ENCODE data around the gene HDAC1. TPM values are rescaled to one million over a fixed set of nuclear protein-coding genes. Genes with fewer than 3 reads are reported as not detected.

HDAC1 gene
- total and polyA plus RNA-seq, 2 of the 4 experiments (the other 2 are of a cell fraction) = 95.5 to 139 TPM

GRCh38 chr1:32291145-32291707 is 657 bp upstream of the HDAC1 start:
- dilution Hi-C loops (cut with HindIII; ENCODE audit: low sequenced_read_pairs, unreplicated experiment) = no loop called here
- Histone ChIP-seq H4K8ac (ENCODE audit: low read depth in 2 of 2, low read length in 2 of 2) (peak overlapping the region; percentile 98), H3K56ac (ENCODE audit: extremely low read depth, insufficient read depth, low read length) (peak overlapping the region; percentile 80), H3K9me1 (ENCODE audit: insufficient read depth, low read length) (peaks cover 7% of the 10 kb centered on the region; the same call in 1 of the 2 replicates), H3K14ac (replicated peaks; ENCODE audit: low read depth, low read length) (peak overlapping the region; percentile 79), H3K9me3 (ENCODE audit: control insufficient read depth, insufficient read depth, low read length) (no peaks in the 10 kb centered on the region), H3K36me3 (ENCODE audit: control insufficient read depth, insufficient read depth, low read length) (no peaks in the 10 kb centered on the region), H3K27me3 (ENCODE audit: control insufficient read depth, insufficient read depth, low read length) (no peaks in the 10 kb centered on the region), H4K5ac (ENCODE audit: low read depth, low read length) (peak overlapping the region; percentile 73), H3K9ac (ENCODE audit: low read depth, low read length) (peak overlapping the region; percentile 66), H2BK15ac (ENCODE audit: low read depth, low read length) (peak overlapping the region; percentile 70; the same call in 2 of the 3 replicates), H2AK9ac (replicated peaks; ENCODE audit: low read depth, low read length, poor library complexity) (peak overlapping the region; percentile 48), H3K27ac (ENCODE audit: insufficient read depth, low read length) (peak overlapping the region; percentile 83), H4K91ac (ENCODE audit: insufficient read depth, low read depth, low read length) (peak overlapping the region; percentile 85), H2BK120ac (ENCODE audit: low read depth, low read length) (peak overlapping the region; percentile 73), H2AFZ (replicated peaks; ENCODE audit: low read length, poor library complexity) (peak overlapping the region; percentile 94), H3K18ac (ENCODE audit: low read depth, low read length) (peak overlapping the region; percentile 40), H4K20me1 (ENCODE audit: insufficient read depth, low read length) (peaks cover 13% of the 10 kb centered on the region; the same call in 1 of the 2 replicates), H3K79me1 (ENCODE audit: low read depth in 1 of 2, low read length in 2 of 2) (peaks cover 16 to 40% of the 10 kb centered on the region in 2 experiments; a peak in 3 of 4 replicates), H2AK5ac (ENCODE audit: low read depth, low read length) (peak overlapping the region; percentile 31; the same call in 1 of the 2 replicates), H2BK5ac (ENCODE audit: low read depth, low read length, poor library complexity, severe bottlenecking) (peak overlapping the region; percentile 47), H3K4ac (ENCODE audit: low read depth, low read length) (peak overlapping the region; percentile 77), H3K4me1 (ENCODE audit: control insufficient read depth, insufficient read depth, low read length) (0 out of 2 replicates have a peak, but pooled peaks cover 2% of the 10 kb centered on the region), H3K4me3 (ENCODE audit: insufficient read depth, low read depth, low read length) (peak overlapping the region; percentile 35), H2BK20ac (ENCODE audit: low read depth, low read length) (peak overlapping the region; percentile 54), H3K23ac (ENCODE audit: low read depth, low read length) (no peak overlapping the region; the same call in 1 of the 2 replicates), H3K4me2 (ENCODE audit: low read depth, low read length) (peak overlapping the region; percentile 61)
- POLR2A ChIA-PET (ENCODE audit: unreplicated experiment) = no interaction called here
- peak; percentile 52 for DNase-seq
- ATAC-seq (ENCODE audit: low read depth) = no peak
- no TSS peak for BruUV-seq (replicated peaks)
- WGBS, 2 experiments (ENCODE audit: extremely low coverage in 2 of 2, insufficient read length in 1 of 2) = 71% methylated on average over 7 of the region's 10 CpGs; no CpG with 5 or more reads in 1 of the 2 experiments
- CTCF ChIA-PET = interaction anchor here (0.7 to 0.8 kb wide), 3 partner anchors 12 to 270 kb away, joined by 3 to 4 read pairs (median 3); no protein-coding TSS in a partner anchor
- TF ChIP-seq MAZ (IDR thresholded peaks at IDR 0.05; ENCODE audit: borderline replicate concordance, low read depth, low read length) (no peak), CTCF (conservative IDR thresholded peaks at IDR 0.05; ENCODE audit: low read depth, low read length) (no peak), BHLHE40 (IDR thresholded peaks at IDR 0.05; ENCODE audit: low read depth, low read length) (no peak), CHD1 (IDR thresholded peaks at IDR 0.05; ENCODE audit: low read depth, low read length) (no peak), RAD21 (IDR thresholded peaks at IDR 0.05; ENCODE audit: low read length) (no peak), RFX5 (IDR thresholded peaks at IDR 0.05; ENCODE audit: low read depth, low read length) (no peak), FOS (IDR thresholded peaks at IDR 0.05; ENCODE audit: low read depth, low read length) (no peak), SMC3 (IDR thresholded peaks at IDR 0.05; ENCODE audit: low read depth, low read length) (no peak)
- TF ChIP-seq, protein P1, sequence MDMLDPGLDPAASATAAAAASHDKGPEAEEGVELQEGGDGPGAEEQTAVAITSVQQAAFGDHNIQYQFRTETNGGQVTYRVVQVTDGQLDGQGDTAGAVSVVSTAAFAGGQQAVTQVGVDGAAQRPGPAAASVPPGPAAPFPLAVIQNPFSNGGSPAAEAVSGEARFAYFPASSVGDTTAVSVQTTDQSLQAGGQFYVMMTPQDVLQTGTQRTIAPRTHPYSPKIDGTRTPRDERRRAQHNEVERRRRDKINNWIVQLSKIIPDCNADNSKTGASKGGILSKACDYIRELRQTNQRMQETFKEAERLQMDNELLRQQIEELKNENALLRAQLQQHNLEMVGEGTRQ (IDR thresholded peaks at IDR 0.05; ENCODE audit: low read depth, low read length) = no peak
- in situ Hi-C loops (cut with MboI; ENCODE audit: low sequenced_read_pairs) = no loop called here
- intact Hi-C loops (cut with micrococcal nuclease) = loop anchor here (5.0 kb wide), 1 partner anchor 69 kb away; the partner anchor contains the start of genes EIF3I and TMEM234

All from IMR-90 (cell line).